RWPE2 (cell line): ENCODE results near the gene MYO10.

Experiments used
- ATAC-seq: fragments of 200-7000 bp; cut with Tn5 transposase; 3 replicates; pipeline ENCODE4 v1.9.1; 2021; ENCODE audit warnings: low read depth
- DNase-seq: peaks from one replicate; pipeline ENCODE4 v3.0.0-alpha.2; 2020; ENCODE audit warnings: low spot score
- H3K27ac ChIP-seq: fragments of 450-650 bp; 2 replicates; pipeline ENCODE4 v1.5.1; 2017; ENCODE audit warnings: mild to moderate bottlenecking; ENCODE audit not compliant: poor library complexity, severe bottlenecking
- H3K27me3 ChIP-seq: fragments of 250-450 bp; sonication (Bioruptor Pico); 2 replicates; pipeline ENCODE4 v1.5.1; 2021; ENCODE audit warnings: mild to moderate bottlenecking, moderate library complexity; ENCODE audit not compliant: insufficient read depth, poor library complexity, severe bottlenecking
- H3K36me3 ChIP-seq: fragments of 250-450 bp; sonication (Bioruptor Pico); 2 replicates; pipeline ENCODE4 v1.5.1; 2020; ENCODE audit warnings: low read depth, mild to moderate bottlenecking, moderate library complexity
- H3K4me1 ChIP-seq: fragments of 250-450 bp; sonication (Bioruptor Pico); 2 replicates; pipeline ENCODE4 v1.5.1; 2021; ENCODE audit warnings: mild to moderate bottlenecking, moderate library complexity; ENCODE audit not compliant: insufficient read depth, poor library complexity, severe bottlenecking
- H3K4me3 ChIP-seq: fragments of 250-450 bp; sonication (Bioruptor Pico); 2 replicates; pipeline ENCODE4 v1.5.1; 2021; ENCODE audit warnings: mild to moderate bottlenecking, moderate library complexity; ENCODE audit not compliant: severe bottlenecking
- H3K9me3 ChIP-seq: fragments of 250-450 bp; sonication (Bioruptor Pico); 2 replicates; pipeline ENCODE4 v1.5.1; 2021; ENCODE audit warnings: mild to moderate bottlenecking, moderate library complexity; ENCODE audit not compliant: severe bottlenecking
- TF ChIP-seq, protein P1 (sequence below): fragments of 450-650 bp; IDR thresholded peaks from one replicate; pipeline ENCODE4 v1.5.1; 2017; ENCODE audit warnings: mild to moderate bottlenecking, moderate library complexity; ENCODE audit not compliant: poor library complexity, severe bottlenecking

The MYO10 gene

DNA sequence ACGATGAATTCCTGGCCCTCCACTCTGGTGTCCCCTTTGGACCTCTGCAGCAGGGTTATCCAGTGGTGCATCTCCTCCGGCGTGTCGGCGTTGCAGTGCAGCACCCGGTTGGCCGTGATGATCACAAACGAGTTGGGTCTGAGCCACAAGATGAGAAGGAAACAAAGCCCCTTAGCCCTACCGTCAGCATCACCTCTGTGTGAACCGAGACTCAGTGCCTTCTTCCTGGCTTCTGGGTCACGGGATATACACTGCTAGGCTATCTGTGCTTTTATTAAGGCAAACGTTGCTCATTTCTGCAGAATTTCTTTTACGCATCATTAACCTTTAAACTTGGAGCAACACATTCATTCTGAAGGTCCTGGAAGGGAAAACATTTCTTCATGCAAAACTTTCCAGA, 254.2 kb downstream of the MYO10 start:
- no peak for DNase-seq
- no peak overlapping the region for H3K4me3 ChIP-seq
- H3K36me3 ChIP-seq = peaks cover 96% of the 10 kb centered on the region

DNA sequence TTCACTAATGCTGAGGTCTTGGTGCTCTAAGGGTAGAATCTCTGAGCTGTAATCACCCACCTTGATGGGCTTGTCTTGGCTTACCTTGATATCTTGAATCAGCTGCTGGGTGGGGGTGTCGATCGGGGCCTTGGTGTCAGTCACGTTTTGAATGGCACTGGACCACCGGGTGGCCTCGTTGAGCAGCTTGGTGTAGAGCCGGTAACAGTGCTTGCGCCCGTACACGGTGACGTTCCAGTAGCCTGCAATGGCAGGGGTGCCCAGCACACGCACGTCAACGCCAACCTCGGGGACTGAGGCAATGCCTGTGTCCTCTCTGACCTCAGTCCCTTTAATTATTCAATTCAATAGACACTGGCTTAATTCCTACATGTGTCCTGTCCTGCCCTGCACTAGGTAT, 256.2 kb downstream of the MYO10 start:
- H3K9me3 ChIP-seq = no peaks in the 10 kb centered on the region
- peaks cover 3% of the 10 kb centered on the region for H3K4me1 ChIP-seq
- no peak overlapping the region for H3K27ac ChIP-seq
- TF ChIP-seq, protein P1, sequence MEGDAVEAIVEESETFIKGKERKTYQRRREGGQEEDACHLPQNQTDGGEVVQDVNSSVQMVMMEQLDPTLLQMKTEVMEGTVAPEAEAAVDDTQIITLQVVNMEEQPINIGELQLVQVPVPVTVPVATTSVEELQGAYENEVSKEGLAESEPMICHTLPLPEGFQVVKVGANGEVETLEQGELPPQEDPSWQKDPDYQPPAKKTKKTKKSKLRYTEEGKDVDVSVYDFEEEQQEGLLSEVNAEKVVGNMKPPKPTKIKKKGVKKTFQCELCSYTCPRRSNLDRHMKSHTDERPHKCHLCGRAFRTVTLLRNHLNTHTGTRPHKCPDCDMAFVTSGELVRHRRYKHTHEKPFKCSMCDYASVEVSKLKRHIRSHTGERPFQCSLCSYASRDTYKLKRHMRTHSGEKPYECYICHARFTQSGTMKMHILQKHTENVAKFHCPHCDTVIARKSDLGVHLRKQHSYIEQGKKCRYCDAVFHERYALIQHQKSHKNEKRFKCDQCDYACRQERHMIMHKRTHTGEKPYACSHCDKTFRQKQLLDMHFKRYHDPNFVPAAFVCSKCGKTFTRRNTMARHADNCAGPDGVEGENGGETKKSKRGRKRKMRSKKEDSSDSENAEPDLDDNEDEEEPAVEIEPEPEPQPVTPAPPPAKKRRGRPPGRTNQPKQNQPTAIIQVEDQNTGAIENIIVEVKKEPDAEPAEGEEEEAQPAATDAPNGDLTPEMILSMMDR = peak; percentile 17
- H3K36me3 ChIP-seq = peaks cover 96% of the 10 kb centered on the region
- no peaks in the 10 kb centered on the region for H3K27me3 ChIP-seq
- no peak overlapping the region for H3K4me3 ChIP-seq
- DNase-seq = no peak
- ATAC-seq = no peak

More for the DNA sequence above, 254.2 kb downstream of the MYO10 start:
- TF ChIP-seq, protein P1 = no peak
- no peaks in the 10 kb centered on the region for H3K9me3 ChIP-seq
- no peaks in the 10 kb centered on the region for H3K27me3 ChIP-seq
- ATAC-seq = no peak
- H3K4me1 ChIP-seq = no peaks in the 10 kb centered on the region
- H3K27ac ChIP-seq = no peak overlapping the region

DNA sequence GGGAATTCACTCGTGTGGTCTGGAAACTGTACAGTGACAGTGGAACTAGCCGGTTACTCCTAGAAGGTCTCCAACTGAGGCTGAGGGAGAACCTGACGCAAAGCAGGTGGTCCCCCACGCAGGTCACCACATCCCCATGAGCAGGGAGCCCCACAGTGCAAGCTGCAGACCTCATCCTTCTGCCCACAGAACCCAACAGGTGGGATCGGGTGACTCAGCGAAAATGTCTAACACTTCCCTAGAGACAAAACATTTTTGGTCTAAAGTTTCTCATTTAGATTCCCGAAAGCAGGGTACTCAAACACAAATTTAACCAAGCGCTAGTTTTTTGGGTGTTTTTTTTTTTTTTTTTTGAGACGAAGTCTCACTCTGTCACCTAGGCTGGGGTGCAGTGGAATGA, 256.9 kb downstream of the MYO10 start:
- Histone ChIP-seq H3K27ac (no peak overlapping the region), H3K9me3 (no peaks in the 10 kb centered on the region), H3K4me3 (no peak overlapping the region), H3K4me1 (peaks cover 10% of the 10 kb centered on the region), H3K36me3 (peaks cover 96% of the 10 kb centered on the region), H3K27me3 (no peaks in the 10 kb centered on the region)
- DNase-seq (no peak), ATAC-seq (no peak)
- TF ChIP-seq, protein P1 = no peak

DNA sequence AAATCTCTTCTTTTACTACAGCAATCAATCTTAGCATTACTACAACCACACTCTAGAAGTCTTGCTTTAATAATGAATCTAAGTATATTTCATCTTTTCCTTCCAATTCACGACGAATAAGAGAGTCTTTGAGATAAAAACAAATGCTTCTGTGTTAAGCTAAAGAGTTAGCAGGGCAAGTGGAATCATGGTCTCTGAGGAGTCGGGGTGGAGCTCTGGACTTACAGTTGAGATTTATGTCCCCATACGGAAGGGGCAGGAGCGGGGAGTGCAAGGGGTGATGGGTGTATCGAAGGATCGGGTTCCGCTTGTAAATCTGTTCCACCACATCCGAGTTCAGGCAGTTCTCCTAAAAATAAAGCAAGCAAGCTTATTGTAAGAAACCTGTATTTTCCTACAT, 260.3 kb downstream of the MYO10 start:
- TF ChIP-seq, protein P1 = no peak
- Histone ChIP-seq H3K9me3 (no peaks in the 10 kb centered on the region), H3K27me3 (no peaks in the 10 kb centered on the region), H3K4me3 (no peak overlapping the region), H3K27ac (no peak overlapping the region), H3K36me3 (peaks cover 93% of the 10 kb centered on the region), H3K4me1 (peaks cover 11% of the 10 kb centered on the region)
- DNase-seq (no peak), ATAC-seq (no peak)

DNA sequence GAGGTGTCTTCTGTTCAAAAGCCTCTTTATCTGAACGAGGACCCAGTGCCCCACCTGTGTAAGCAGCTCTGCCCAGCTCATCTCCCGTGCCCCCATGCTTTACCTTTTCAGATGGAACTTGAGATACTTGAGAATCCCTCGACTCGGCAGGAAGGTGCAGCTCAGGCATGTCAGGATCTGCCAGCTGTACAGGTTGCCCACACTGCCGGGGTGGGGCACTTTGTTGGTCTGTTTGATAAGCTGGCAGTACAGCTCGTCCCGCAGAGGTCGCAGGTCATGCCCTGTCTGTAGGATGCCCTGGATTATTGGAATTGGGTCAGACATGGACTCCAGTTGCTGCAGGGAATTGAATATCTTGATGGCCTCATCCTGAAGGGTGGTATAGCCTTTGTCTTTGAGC, 261.3 kb downstream of the MYO10 start:
- DNase-seq (peak; percentile 70), ATAC-seq (peak; percentile 86)
- no peaks in the 10 kb centered on the region for H3K9me3 ChIP-seq
- no peaks in the 10 kb centered on the region for H3K27me3 ChIP-seq
- no peak overlapping the region for H3K4me3 ChIP-seq
- peaks cover 11% of the 10 kb centered on the region for H3K4me1 ChIP-seq
- TF ChIP-seq, protein P1 = no peak
- peaks cover 93% of the 10 kb centered on the region for H3K36me3 ChIP-seq
- H3K27ac ChIP-seq = no peak overlapping the region
